ENCODE measurements around the gene NOTCH4. TPM values are rescaled to one million over a fixed set of nuclear protein-coding genes. Genes with fewer than 3 reads are reported as not detected.

NOTCH4 gene
- total RNA-seq, 4 donors from 2014 or later: 2.6 to 24.3 (median 9.6) TPM

DNA sequence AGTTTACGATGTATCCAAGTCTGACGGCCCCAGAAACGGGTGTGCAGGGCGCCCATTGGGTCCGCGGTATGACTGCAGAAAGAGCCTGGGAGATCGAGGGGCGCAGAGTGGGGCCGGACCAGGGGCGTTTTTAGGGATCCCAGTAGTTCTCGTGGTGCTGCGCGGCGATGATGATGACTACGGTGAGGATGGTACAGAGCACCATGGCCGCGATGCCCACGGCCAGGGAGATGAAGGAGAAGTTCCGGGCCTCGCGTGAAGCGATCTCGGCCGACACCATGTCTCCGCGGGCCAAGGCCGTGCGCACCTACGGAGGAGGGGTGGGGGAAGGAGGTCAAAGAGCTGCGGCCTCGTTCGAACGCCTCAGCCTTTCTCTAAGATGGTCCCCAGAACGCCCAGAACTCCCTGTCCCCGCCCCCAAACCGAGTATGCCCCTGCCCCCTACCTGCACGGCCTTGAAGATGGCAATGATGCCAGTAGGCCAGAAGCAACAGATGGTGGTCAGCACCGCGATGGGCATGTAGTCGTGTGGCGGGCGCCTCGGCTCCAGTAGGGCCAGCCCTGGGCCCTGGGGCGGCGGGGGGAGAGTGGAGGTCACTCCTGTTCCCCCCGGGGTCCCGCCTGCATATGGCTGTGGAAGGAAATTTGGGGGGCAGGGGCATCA is 74.6 kb downstream of the NOTCH4 start:
- Histone ChIP-seq H3K36me3 (no peaks in the 10 kb centered on the region), H3K9me3 (no peaks in the 10 kb centered on the region), H3K4me1 (peaks cover 0 to 29% (median 27%) of the 10 kb centered on the region in 4 donors), H3K27me3 (peaks cover 13% of the 10 kb centered on the region), H3K27ac (no peak overlapping the region), H3K4me3 (peak overlapping the region in 1 of 4 donors; percentile 38)
- in situ Hi-C loops (cut with MboI; ENCODE audit: low pct_ligation_motif_present in 1 of 4, low pct_unique_long_range_greater_than_20kb in 1 of 4, low sequenced_read_pairs in 3 of 4) (no loop called here), intact Hi-C loops (cut with DNase I; ENCODE audit: low total_unique reads) (no loop called here)
- DNase-seq: no peak
- TF ChIP-seq, protein P1, sequence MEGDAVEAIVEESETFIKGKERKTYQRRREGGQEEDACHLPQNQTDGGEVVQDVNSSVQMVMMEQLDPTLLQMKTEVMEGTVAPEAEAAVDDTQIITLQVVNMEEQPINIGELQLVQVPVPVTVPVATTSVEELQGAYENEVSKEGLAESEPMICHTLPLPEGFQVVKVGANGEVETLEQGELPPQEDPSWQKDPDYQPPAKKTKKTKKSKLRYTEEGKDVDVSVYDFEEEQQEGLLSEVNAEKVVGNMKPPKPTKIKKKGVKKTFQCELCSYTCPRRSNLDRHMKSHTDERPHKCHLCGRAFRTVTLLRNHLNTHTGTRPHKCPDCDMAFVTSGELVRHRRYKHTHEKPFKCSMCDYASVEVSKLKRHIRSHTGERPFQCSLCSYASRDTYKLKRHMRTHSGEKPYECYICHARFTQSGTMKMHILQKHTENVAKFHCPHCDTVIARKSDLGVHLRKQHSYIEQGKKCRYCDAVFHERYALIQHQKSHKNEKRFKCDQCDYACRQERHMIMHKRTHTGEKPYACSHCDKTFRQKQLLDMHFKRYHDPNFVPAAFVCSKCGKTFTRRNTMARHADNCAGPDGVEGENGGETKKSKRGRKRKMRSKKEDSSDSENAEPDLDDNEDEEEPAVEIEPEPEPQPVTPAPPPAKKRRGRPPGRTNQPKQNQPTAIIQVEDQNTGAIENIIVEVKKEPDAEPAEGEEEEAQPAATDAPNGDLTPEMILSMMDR (IDR thresholded peaks at IDR 0.05): no peak
- 76 to 86% methylated on average over 14 to 47 of the region's 47 CpGs for whole genome bisulfite sequencing, 2 donors (ENCODE audit: low coverage in 1 of 2)

DNA sequence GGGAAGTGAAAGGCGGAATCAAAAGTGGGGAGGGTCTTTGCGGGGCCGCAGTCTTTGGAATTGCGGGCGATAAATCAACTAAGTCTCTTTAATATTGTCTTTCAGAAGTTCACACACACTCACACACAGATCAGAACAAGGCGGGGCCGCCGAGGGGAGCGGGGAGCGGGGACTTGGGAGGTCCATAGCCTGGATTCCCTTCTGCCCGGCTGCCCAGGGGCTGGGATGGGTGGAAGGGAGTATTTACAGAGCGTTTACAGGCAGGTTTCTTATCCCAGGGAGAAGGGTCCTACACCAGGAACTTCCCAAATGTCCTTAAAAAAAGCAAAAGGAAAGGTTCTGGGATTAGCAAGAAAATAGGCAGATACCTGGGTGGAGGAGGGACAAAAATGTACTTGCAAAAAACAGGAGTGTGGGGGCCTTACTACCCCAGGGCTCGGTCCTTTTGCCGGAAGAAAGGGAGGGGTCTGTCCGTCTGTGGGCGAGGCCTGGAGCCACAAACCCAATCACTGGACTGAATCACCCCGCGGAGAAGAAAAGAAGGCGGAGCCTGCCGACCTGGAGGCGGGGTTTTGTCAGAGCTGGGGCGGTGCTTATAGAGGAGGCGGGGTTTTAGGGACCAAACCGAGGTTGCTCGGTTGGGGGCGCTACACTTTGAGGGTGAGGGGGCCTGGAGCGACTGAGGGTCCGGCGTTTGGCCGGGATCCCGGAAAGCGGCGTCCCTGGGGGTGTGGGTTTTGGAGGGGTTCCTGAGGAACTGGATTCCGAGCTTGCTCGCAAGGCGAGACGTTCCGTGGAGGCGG is 75.4 kb downstream of the NOTCH4 start:
- H3K4me3 ChIP-seq: peak overlapping the region in 3 of 4 donors; percentile 14 to 38 (median 19)
- H3K36me3 ChIP-seq: no peaks in the 10 kb centered on the region
- H3K9me3 ChIP-seq: no peaks in the 10 kb centered on the region
- H3K27ac ChIP-seq: no peak overlapping the region
- intact Hi-C loops (cut with DNase I; ENCODE audit: low total_unique reads) (no loop called here), in situ Hi-C loops (cut with MboI; ENCODE audit: low pct_ligation_motif_present in 1 of 4, low pct_unique_long_range_greater_than_20kb in 1 of 4, low sequenced_read_pairs in 3 of 4) (no loop called here)
- WGBS, 2 donors (ENCODE audit: low coverage in 1 of 2): 33 to 60% methylated on average over 23 to 39 of the region's 39 CpGs
- TF ChIP-seq EP300 (IDR thresholded peaks at IDR 0.05; ENCODE audit: low read depth): no peak
- TF ChIP-seq, protein P1 (IDR thresholded peaks at IDR 0.05): peak in 1 of 5 experiments; percentile 8
- peak; percentile 58 for DNase-seq
- peaks cover 13% of the 10 kb centered on the region for H3K27me3 ChIP-seq
- peaks cover 0 to 32% (median 29%) of the 10 kb centered on the region in 4 donors for H3K4me1 ChIP-seq

DNA sequence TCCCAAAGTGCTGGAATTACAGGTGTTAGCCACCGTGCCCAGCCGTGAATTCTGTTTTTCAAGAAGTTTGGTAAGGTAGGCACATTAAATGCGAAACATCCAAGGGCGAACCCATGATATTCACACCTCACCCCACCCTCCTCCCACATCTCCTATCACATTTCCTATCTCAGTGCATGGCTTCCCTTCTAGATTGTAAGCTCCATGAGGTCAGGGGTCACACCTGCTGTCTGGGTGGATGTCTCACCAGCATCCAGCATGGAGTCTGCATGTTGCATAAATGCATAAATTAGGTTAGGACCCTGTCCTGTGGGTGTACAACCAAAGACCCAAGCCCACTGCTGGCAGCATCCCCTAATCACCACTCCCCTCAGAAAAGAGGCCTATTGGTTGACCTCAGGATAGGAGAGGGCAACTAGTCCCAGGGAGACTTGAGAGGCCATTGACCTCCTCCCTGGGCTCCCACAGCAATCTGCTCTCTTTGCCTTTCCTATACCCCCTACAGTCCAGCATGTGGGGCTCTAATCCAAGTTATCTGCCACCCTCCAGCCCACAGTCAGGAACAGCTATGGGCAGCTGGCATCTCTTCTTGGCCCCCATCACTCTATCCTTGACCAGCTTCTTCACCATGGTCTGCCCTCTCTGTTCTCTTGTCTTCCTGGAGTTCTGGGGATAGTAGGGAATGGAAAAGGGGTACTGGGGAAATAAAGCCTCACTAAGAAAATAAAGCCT is 76.3 kb downstream of the NOTCH4 start:
- H3K27ac ChIP-seq: no peak overlapping the region
- in situ Hi-C loops (cut with MboI; ENCODE audit: low pct_ligation_motif_present in 1 of 4, low pct_unique_long_range_greater_than_20kb in 1 of 4, low sequenced_read_pairs in 3 of 4) (no loop called here), intact Hi-C loops (cut with DNase I; ENCODE audit: low total_unique reads) (no loop called here)
- H3K27me3 ChIP-seq: peaks cover 13% of the 10 kb centered on the region
- H3K4me3 ChIP-seq: no peak overlapping the region
- no peaks in the 10 kb centered on the region for H3K9me3 ChIP-seq
- no peaks in the 10 kb centered on the region for H3K36me3 ChIP-seq
- 70 to 96% methylated on average over 2 to 4 of the region's 4 CpGs for WGBS, 2 donors (ENCODE audit: low coverage in 1 of 2)
- peaks cover 0 to 23% (median 20%) of the 10 kb centered on the region in 4 donors for H3K4me1 ChIP-seq
- DNase-seq: no peak
- TF ChIP-seq EP300 (IDR thresholded peaks at IDR 0.05; ENCODE audit: low read depth) (no peak), POLR2A (IDR thresholded peaks at IDR 0.05) (no peak), POLR2AphosphoS5 (IDR thresholded peaks at IDR 0.05) (no peak)
- TF ChIP-seq, protein P1 (IDR thresholded peaks at IDR 0.05): no peak

DNA sequence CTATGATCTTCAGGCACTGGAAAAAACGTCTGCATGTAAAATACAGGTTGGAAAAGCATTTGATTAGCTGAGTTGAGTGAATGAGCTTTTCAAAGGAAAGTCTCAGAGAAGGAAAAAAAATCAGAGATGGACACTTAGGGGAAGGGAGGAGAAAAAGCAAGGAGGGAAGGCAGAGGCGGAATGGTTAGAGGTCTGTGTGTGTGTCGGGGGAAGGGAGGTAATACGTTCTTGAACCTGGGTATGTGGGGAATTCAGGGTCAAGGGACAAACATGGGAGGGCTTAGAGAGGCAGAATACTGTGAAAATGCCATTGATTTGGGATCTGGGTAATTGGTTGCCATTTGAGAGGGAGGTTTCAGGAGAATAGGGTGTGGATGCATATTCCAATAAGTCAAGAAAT is 77.2 kb downstream of the NOTCH4 start:
- Histone ChIP-seq H3K27me3 (peaks cover 13% of the 10 kb centered on the region), H3K27ac (no peak overlapping the region), H3K36me3 (no peaks in the 10 kb centered on the region), H3K4me3 (no peak overlapping the region), H3K9me3 (no peaks in the 10 kb centered on the region), H3K4me1 (peaks cover 0 to 25% (median 14%) of the 10 kb centered on the region in 4 donors)
- 27 to 57% methylated on average over 2 to 4 of the region's 4 CpGs for WGBS, 2 donors (ENCODE audit: low coverage in 1 of 2)
- no peak for DNase-seq
- TF ChIP-seq, protein P1 (IDR thresholded peaks at IDR 0.05): no peak
- no peak for TF ChIP-seq POLR2A (IDR thresholded peaks at IDR 0.05)
- no peak for TF ChIP-seq POLR2AphosphoS5 (IDR thresholded peaks at IDR 0.05)
- no peak for TF ChIP-seq EP300 (IDR thresholded peaks at IDR 0.05; ENCODE audit: low read depth)
- in situ Hi-C loops (cut with MboI; ENCODE audit: low pct_ligation_motif_present in 1 of 4, low pct_unique_long_range_greater_than_20kb in 1 of 4, low sequenced_read_pairs in 3 of 4) (no loop called here), intact Hi-C loops (cut with DNase I; ENCODE audit: low total_unique reads) (no loop called here)

All from transverse colon (tissue), 4 donors.